ENCODE results near the gene TMEM143. TPM values are rescaled to one million over a fixed set of nuclear protein-coding genes. Genes with fewer than 3 reads are reported as not detected.

Gene TMEM143
- total RNA-seq, 1 donor from 2014 or later: 8.5 TPM

DNA sequence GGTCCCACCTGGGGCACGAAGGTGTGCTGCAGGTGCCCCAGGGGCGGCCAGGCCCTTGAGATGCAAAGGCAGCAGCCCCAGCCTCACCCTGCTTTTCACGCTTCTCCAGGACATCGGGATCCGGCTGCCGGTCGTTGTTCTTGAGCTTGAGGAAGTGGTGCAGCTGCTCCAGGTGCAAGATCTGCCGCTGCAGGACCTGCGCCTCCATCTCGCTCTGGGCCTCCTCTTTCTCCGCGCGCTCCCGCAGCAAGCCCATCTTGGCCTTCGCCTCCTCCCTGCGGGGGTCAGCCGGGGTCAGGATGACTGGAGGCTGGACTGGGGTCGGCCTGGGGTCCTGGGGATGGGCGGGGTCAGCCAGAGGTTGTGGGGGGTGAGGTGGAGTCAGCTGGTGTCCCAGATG, 59.9 kb downstream of the TMEM143 start:
- no peaks in the 10 kb centered on the region for H3K36me3 Mint-ChIP-seq (ENCODE audit: low read depth, unreplicated experiment)
- TF ChIP-seq, protein P1, sequence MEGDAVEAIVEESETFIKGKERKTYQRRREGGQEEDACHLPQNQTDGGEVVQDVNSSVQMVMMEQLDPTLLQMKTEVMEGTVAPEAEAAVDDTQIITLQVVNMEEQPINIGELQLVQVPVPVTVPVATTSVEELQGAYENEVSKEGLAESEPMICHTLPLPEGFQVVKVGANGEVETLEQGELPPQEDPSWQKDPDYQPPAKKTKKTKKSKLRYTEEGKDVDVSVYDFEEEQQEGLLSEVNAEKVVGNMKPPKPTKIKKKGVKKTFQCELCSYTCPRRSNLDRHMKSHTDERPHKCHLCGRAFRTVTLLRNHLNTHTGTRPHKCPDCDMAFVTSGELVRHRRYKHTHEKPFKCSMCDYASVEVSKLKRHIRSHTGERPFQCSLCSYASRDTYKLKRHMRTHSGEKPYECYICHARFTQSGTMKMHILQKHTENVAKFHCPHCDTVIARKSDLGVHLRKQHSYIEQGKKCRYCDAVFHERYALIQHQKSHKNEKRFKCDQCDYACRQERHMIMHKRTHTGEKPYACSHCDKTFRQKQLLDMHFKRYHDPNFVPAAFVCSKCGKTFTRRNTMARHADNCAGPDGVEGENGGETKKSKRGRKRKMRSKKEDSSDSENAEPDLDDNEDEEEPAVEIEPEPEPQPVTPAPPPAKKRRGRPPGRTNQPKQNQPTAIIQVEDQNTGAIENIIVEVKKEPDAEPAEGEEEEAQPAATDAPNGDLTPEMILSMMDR (IDR thresholded peaks at IDR 0.05; ENCODE audit: unreplicated experiment): no peak
- no peaks in the 10 kb centered on the region for H3K9me3 Mint-ChIP-seq (ENCODE audit: unreplicated experiment)
- no peaks in the 10 kb centered on the region for H3K27me3 Mint-ChIP-seq (ENCODE audit: unreplicated experiment)
- no peaks in the 10 kb centered on the region for H3K4me1 Mint-ChIP-seq (ENCODE audit: unreplicated experiment)
- H3K4me3 Mint-ChIP-seq (ENCODE audit: unreplicated experiment): no peak overlapping the region
- no peak overlapping the region for H3K27ac Mint-ChIP-seq (ENCODE audit: unreplicated experiment)
- no peak for DNase-seq (ENCODE audit: low spot score)

DNA sequence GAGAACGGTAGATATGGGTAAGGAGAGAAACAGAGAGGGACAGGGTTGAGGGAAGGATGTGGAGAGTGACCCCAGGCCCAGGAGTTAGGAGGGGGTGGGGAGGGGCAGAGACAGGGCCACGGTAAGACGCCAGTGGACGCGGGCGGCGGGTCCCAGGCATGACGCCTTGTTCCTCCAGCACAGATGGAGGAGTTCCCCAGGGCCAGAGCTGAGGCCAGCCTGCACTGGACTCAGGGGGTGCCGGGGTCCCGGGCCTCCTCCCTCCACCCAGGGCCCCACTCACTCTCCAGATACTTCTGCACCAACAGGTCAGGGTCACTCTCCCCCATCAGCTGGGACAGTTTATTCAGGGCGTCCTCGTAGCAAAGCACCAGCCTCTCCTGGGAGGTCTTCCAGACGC, 60.4 kb downstream of the TMEM143 start:
- H3K4me1 Mint-ChIP-seq (ENCODE audit: unreplicated experiment): no peaks in the 10 kb centered on the region
- TF ChIP-seq, protein P1 (IDR thresholded peaks at IDR 0.05; ENCODE audit: unreplicated experiment): no peak
- no peaks in the 10 kb centered on the region for H3K36me3 Mint-ChIP-seq (ENCODE audit: low read depth, unreplicated experiment)
- H3K4me3 Mint-ChIP-seq (ENCODE audit: unreplicated experiment): no peak overlapping the region
- H3K27me3 Mint-ChIP-seq (ENCODE audit: unreplicated experiment): no peaks in the 10 kb centered on the region
- no peak overlapping the region for H3K27ac Mint-ChIP-seq (ENCODE audit: unreplicated experiment)
- no peaks in the 10 kb centered on the region for H3K9me3 Mint-ChIP-seq (ENCODE audit: unreplicated experiment)
- no peak for DNase-seq (ENCODE audit: low spot score)

DNA sequence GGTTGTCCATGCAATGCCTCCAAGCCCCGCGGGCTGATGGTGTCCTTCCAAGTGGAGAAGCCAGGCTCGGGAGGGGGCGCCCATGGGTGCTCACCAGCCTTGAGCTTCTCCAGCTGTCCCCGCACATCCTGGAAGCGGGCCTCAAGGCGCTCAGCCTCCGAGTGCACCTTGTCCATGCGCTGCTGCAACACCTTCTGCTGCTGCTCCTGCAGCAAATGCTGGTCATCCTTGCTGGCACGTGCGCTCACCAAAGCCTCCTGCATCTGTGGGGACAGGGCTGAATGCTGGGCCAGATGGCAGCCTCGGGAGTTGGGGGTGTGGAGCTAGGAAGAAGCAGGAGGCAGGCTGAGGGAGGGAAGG, 61.2 kb downstream of the TMEM143 start:
- Mint-ChIP-seq H3K4me3 (ENCODE audit: unreplicated experiment) (no peak overlapping the region), H3K27me3 (ENCODE audit: unreplicated experiment) (no peaks in the 10 kb centered on the region), H3K36me3 (ENCODE audit: low read depth, unreplicated experiment) (no peaks in the 10 kb centered on the region)

DNA sequence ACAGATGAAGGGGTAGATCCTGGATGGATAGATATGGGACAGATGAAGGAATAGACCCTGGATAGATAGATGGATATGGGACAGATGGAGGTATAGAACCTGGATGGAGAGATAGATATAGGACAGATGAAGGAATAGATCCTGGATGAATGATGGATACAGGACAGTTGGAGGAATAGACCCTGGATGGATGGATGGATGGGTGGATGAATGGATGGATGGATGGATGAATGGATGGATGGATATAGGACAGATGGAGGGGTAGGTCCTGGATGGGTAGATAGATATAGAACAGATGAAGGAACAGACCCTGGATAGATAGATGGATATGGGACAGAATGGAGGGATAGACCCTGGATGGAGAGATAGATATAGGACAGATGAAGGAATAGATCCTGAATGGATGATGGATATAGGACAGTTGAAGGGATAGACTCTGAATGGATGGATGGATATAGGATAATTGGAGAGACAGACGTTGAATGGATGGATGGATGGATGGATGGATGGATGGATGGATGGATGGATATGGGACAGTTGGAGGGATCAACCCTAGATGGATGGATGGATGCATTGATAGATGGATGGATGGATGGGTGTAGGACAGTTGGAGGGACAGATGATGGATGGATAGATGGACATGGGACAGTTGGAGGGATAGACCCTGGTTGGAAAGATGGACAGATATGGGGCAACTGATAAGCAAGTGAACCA, 61.7 kb downstream of the TMEM143 start:
- no peak overlapping the region for H3K27ac Mint-ChIP-seq (ENCODE audit: unreplicated experiment)
- no peak for DNase-seq (ENCODE audit: low spot score)
- no peak overlapping the region for H3K4me3 Mint-ChIP-seq (ENCODE audit: unreplicated experiment)
- H3K36me3 Mint-ChIP-seq (ENCODE audit: low read depth, unreplicated experiment): no peaks in the 10 kb centered on the region
- TF ChIP-seq, protein P1 (IDR thresholded peaks at IDR 0.05; ENCODE audit: unreplicated experiment): no peak
- H3K4me1 Mint-ChIP-seq (ENCODE audit: unreplicated experiment): no peaks in the 10 kb centered on the region
- no peaks in the 10 kb centered on the region for H3K9me3 Mint-ChIP-seq (ENCODE audit: unreplicated experiment)
- H3K27me3 Mint-ChIP-seq (ENCODE audit: unreplicated experiment): no peaks in the 10 kb centered on the region

More for the DNA sequence above, 61.2 kb downstream of the TMEM143 start:
- TF ChIP-seq, protein P1 (IDR thresholded peaks at IDR 0.05; ENCODE audit: unreplicated experiment): no peak
- Mint-ChIP-seq H3K9me3 (ENCODE audit: unreplicated experiment) (no peaks in the 10 kb centered on the region), H3K4me1 (ENCODE audit: unreplicated experiment) (no peaks in the 10 kb centered on the region), H3K27ac (ENCODE audit: unreplicated experiment) (no peak overlapping the region)
- no peak for DNase-seq (ENCODE audit: low spot score)

DNA sequence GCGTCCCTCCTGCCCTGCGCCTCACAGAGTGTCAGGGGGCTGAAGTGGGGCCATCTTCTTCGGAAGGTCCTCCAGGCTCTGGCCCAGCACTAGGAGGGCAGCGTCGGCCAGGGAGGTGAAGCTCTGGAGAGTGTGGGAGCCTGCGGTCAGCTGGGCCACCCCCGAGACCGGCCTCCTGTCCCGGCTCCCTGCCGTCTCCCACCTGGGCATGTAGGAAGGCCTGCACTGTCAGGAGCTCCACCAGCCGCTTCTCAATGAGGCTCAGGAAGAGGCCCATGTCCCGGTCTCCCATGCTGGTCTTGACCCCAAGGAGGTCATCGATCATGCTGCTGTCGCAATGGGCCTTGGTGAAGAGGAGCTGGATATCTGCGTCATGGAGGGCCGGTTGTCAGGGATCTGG, 65.8 kb downstream of the TMEM143 start:
- H3K36me3 Mint-ChIP-seq (ENCODE audit: low read depth, unreplicated experiment): no peaks in the 10 kb centered on the region
- H3K9me3 Mint-ChIP-seq (ENCODE audit: unreplicated experiment): no peaks in the 10 kb centered on the region
- no peak for DNase-seq (ENCODE audit: low spot score)
- H3K4me3 Mint-ChIP-seq (ENCODE audit: unreplicated experiment): no peak overlapping the region
- H3K27ac Mint-ChIP-seq (ENCODE audit: unreplicated experiment): no peak overlapping the region
- TF ChIP-seq, protein P1 (IDR thresholded peaks at IDR 0.05; ENCODE audit: unreplicated experiment): no peak
- H3K4me1 Mint-ChIP-seq (ENCODE audit: unreplicated experiment): peaks cover 6% of the 10 kb centered on the region
- H3K27me3 Mint-ChIP-seq (ENCODE audit: unreplicated experiment): peaks cover 10% of the 10 kb centered on the region
